IMR-90 (cell line): ENCODE measurements around the gene SARS2. TPM values are rescaled to one million over a fixed set of nuclear protein-coding genes. Genes with fewer than 3 reads are reported as not detected.

Source experiments
- ATAC-seq: fragments of 200-7000 bp; cut with Tn5 transposase; 2 replicates; pipeline ENCODE4 v1.9.1; 2020; ENCODE audit warnings: low read depth, mild to moderate bottlenecking, moderate library complexity
- BruUV-seq: library from RNA; stranded (reverse); fragments of 400-500 nt; replicated peaks from 2 replicates; lab custom pipeline; 2021; lab: Mats Ljungman, UMichigan
- CTCF ChIA-PET: fragments of 300-600 bp; formaldehyde crosslinking; extraction: SDS; loops from one replicate; lab custom pipeline; 2021; ENCODE audit warnings: antibody characterized with exemption; lab: Yijun Ruan, JAX
- POLR2A ChIA-PET: fragments of 300-600 bp; sonication (Branson Sonifier 250); formaldehyde crosslinking; loops from one replicate; lab custom pipeline; 2022; ENCODE audit warnings: antibody characterized with exemption; ENCODE audit not compliant: unreplicated experiment; lab: Charles Lee
- DNase-seq: peaks from one replicate; pipeline ENCODE4 v3.0.0; 2013
- H2AFZ ChIP-seq: replicated peaks from 2 replicates; pipeline ENCODE3; 2013; ENCODE audit warnings: low read length, mild to moderate bottlenecking; ENCODE audit not compliant: poor library complexity
- H2AK5ac ChIP-seq: 2 replicates; pipeline ENCODE4 v1.6.1; 2013; ENCODE audit warnings: low read depth, low read length, inconsistent platforms
- H2AK9ac ChIP-seq: replicated peaks from 2 replicates; pipeline ENCODE3; 2013; ENCODE audit warnings: mild to moderate bottlenecking, low read depth, low read length, moderate library complexity; ENCODE audit not compliant: poor library complexity
- H2BK120ac ChIP-seq: 2 replicates; pipeline ENCODE4 v1.6.1; 2013; ENCODE audit warnings: low read depth, low read length, inconsistent platforms
- H2BK15ac ChIP-seq: 3 replicates; pipeline ENCODE4 v1.6.1; 2013; ENCODE audit warnings: low read depth, low read length, inconsistent platforms
- H2BK20ac ChIP-seq: 2 replicates; pipeline ENCODE4 v1.6.1; 2013; ENCODE audit warnings: low read depth, mild to moderate bottlenecking, inconsistent platforms, low read length, moderate library complexity
- H2BK5ac ChIP-seq: 2 replicates; pipeline ENCODE4 v1.6.1; 2013; ENCODE audit warnings: mild to moderate bottlenecking, low read depth, low read length, inconsistent platforms; ENCODE audit not compliant: poor library complexity, severe bottlenecking
- H3K14ac ChIP-seq: replicated peaks from 2 replicates; pipeline ENCODE4 v1.6.1; 2013; ENCODE audit warnings: low read depth, low read length, inconsistent platforms
- H3K18ac ChIP-seq: 2 replicates; pipeline ENCODE4 v1.6.1; 2013; ENCODE audit warnings: low read depth, low read length, control low read depth
- H3K23ac ChIP-seq: 2 replicates; pipeline ENCODE4 v1.6.1; 2013; ENCODE audit warnings: low read depth, low read length, inconsistent platforms
- H3K27ac ChIP-seq: 2 replicates; pipeline ENCODE4 v1.5.1; 2013; ENCODE audit warnings: mild to moderate bottlenecking, control low read depth, low read length; ENCODE audit not compliant: insufficient read depth
- H3K27me3 ChIP-seq: 2 replicates; pipeline ENCODE4 v1.6.1; 2013; ENCODE audit warnings: low read length; ENCODE audit not compliant: control insufficient read depth, insufficient read depth
- H3K36me3 ChIP-seq: 2 replicates; pipeline ENCODE4 v1.6.1; 2013; ENCODE audit warnings: low read length, mixed read lengths; ENCODE audit not compliant: control insufficient read depth, insufficient read depth
- H3K4ac ChIP-seq: 2 replicates; pipeline ENCODE4 v1.6.1; 2013; ENCODE audit warnings: low read depth, low read length, inconsistent platforms
- H3K4me1 ChIP-seq: 2 replicates; pipeline ENCODE4 v1.6.1; 2013; ENCODE audit warnings: low read length, mixed read lengths; ENCODE audit not compliant: control insufficient read depth, insufficient read depth
- H3K4me2 ChIP-seq: 2 replicates; pipeline ENCODE4 v1.6.1; 2013; ENCODE audit warnings: low read depth, mild to moderate bottlenecking, control low read depth, low read length, moderate library complexity
- H3K4me3 ChIP-seq: 2 replicates; pipeline ENCODE4 v1.5.1; 2013; ENCODE audit warnings: low read depth, mild to moderate bottlenecking, control low read depth, low read length, moderate library complexity; ENCODE audit not compliant: insufficient read depth
- H3K56ac ChIP-seq: 2 replicates; pipeline ENCODE4 v1.6.1; 2013; ENCODE audit warnings: low read length, inconsistent platforms; ENCODE audit not compliant: insufficient read depth; ENCODE audit errors: extremely low read depth
- H3K79me1 ChIP-seq, 2 experiments: 2 replicates each; pipeline ENCODE4 v1.6.1; 2013; ENCODE audit warnings: low read length in 2 of 2, inconsistent platforms in 1 of 2, low read depth in 1 of 2
- H3K9ac ChIP-seq: 2 replicates; pipeline ENCODE4 v1.6.1; 2013; ENCODE audit warnings: low read depth, low read length, control low read depth
- H3K9me1 ChIP-seq: 2 replicates; pipeline ENCODE4 v1.6.1; 2013; ENCODE audit warnings: low read length, inconsistent platforms; ENCODE audit not compliant: insufficient read depth
- H3K9me3 ChIP-seq: 2 replicates; pipeline ENCODE4 v1.6.1; 2013; ENCODE audit warnings: low read length; ENCODE audit not compliant: control insufficient read depth, insufficient read depth
- H4K20me1 ChIP-seq: 2 replicates; pipeline ENCODE4 v1.6.1; 2013; ENCODE audit warnings: low read length, inconsistent platforms; ENCODE audit not compliant: insufficient read depth
- H4K5ac ChIP-seq: 2 replicates; pipeline ENCODE4 v1.6.1; 2013; ENCODE audit warnings: mild to moderate bottlenecking, low read depth, low read length, control low read depth
- H4K8ac ChIP-seq, 2 experiments: 2 replicates each; pipeline ENCODE4 v1.6.1; 2013; ENCODE audit warnings: low read depth in 2 of 2, low read length in 2 of 2, control low read depth in 1 of 2, inconsistent platforms in 1 of 2
- H4K91ac ChIP-seq: 2 replicates; pipeline ENCODE4 v1.6.1; 2013; ENCODE audit warnings: low read depth, low read length, inconsistent platforms; ENCODE audit not compliant: insufficient read depth
- BHLHE40 ChIP-seq: fragments of 150-350 bp; IDR thresholded peaks from 2 replicates; pipeline ENCODE4 v1.6.1; 2016; ENCODE audit warnings: mild to moderate bottlenecking, low read depth, low read length
- CEBPB ChIP-seq: IDR thresholded peaks from 2 replicates; pipeline ENCODE4 v1.6.1; 2012; ENCODE audit warnings: low read depth, low read length, improper control_type of control experiment
- CHD1 ChIP-seq: IDR thresholded peaks from 2 replicates; pipeline ENCODE4 v1.6.1; 2012; ENCODE audit warnings: low read depth, low read length, improper control_type of control experiment
- FOS ChIP-seq: fragments of 150-350 bp; IDR thresholded peaks from 2 replicates; pipeline ENCODE4 v1.6.1; 2016; ENCODE audit warnings: low read depth, low read length
- MAFK ChIP-seq: IDR thresholded peaks from 2 replicates; pipeline ENCODE4 v1.6.1; 2012; ENCODE audit warnings: low read depth, low read length, improper control_type of control experiment
- MAZ ChIP-seq: IDR thresholded peaks from 2 replicates; pipeline ENCODE4 v1.6.1; 2012; ENCODE audit warnings: low read depth, mild to moderate bottlenecking, low read length, improper control_type of control experiment, moderate library complexity, borderline replicate concordance
- MXI1 ChIP-seq: IDR thresholded peaks from 2 replicates; pipeline ENCODE4 v1.6.1; 2012; ENCODE audit warnings: low read depth, mild to moderate bottlenecking, low read length, moderate library complexity, borderline replicate concordance
- NFE2L2 ChIP-seq: fragments of 150-350 bp; IDR thresholded peaks from 2 replicates; pipeline ENCODE4 v1.6.1; 2016; ENCODE audit warnings: low read depth, mild to moderate bottlenecking, low read length
- POLR2A ChIP-seq: IDR thresholded peaks from 2 replicates; pipeline ENCODE4 v1.6.1; 2012; ENCODE audit warnings: mild to moderate bottlenecking, low read depth, low read length
- RAD21 ChIP-seq: IDR thresholded peaks from 2 replicates; pipeline ENCODE4 v1.6.1; 2012; ENCODE audit warnings: low read length, improper control_type of control experiment
- RCOR1 ChIP-seq: IDR thresholded peaks from 2 replicates; pipeline ENCODE4 v1.6.1; 2012; ENCODE audit warnings: mild to moderate bottlenecking, low read length, improper control_type of control experiment; ENCODE audit not compliant: insufficient replicate concordance
- RFX5 ChIP-seq: IDR thresholded peaks from 2 replicates; pipeline ENCODE4 v1.8.0; 2012; ENCODE audit warnings: low read depth, mild to moderate bottlenecking, low read length, moderate library complexity
- WGBS, 2 experiments: methylation state at CpG; one replicate each; pipeline versions ENCODE4 v1.1.5 to v1.1.7; 2013; ENCODE audit warnings: missing lambda C conversion rate in 2 of 2; ENCODE audit not compliant: insufficient read length in 1 of 2; ENCODE audit errors: extremely low coverage in 2 of 2; 5-methylcytosine and 5-hydroxymethylcytosine counted together
- dilution Hi-C: fragments of 300-500 bp; cut with HindIII; formaldehyde crosslinking; loops from one replicate; pipeline ENCODE4 v1.14.3; 2018; ENCODE audit warnings: low sequenced_read_pairs; ENCODE audit not compliant: unreplicated experiment
- in situ Hi-C: fragments of 300-500 bp; cut with MboI; formaldehyde crosslinking; loops from 3 replicates; pipeline ENCODE4 v1.14.3; 2019; ENCODE audit warnings: low sequenced_read_pairs, inconsistent platforms, mixed read lengths
- intact Hi-C: fragments of 100-400 bp; cut with micrococcal nuclease; formaldehyde crosslinking; loops from 2 replicates; pipeline ENCODE4 v1.10.0; 2022
- polyA plus RNA-seq, 3 experiments: library from polyadenylated mRNA; depleted of rRNA; stranded (reverse); fragments of >200 nt; gene quantifications; 2 replicates each; pipeline ENCODE4 v1.2.3, GENCODE V29; 2012; ENCODE audit warnings: low replicate concordance in 1 of 3
- total RNA-seq: library from RNA; depleted of rRNA; stranded (reverse); fragments of >200 nt; gene quantifications from 2 replicates; pipeline ENCODE4 v1.2.3, GENCODE V29; 2012
- TF ChIP-seq, protein P1 (sequence below): fragments of 150-350 bp; IDR thresholded peaks from 2 replicates; pipeline ENCODE4 v1.6.1; 2017; ENCODE audit warnings: mild to moderate bottlenecking, antibody characterized with exemption, low read length, low read depth
- TF ChIP-seq, protein P2 (sequence below): conservative IDR thresholded peaks from 2 replicates; pipeline ENCODE4 v1.5.1; 2012; ENCODE audit warnings: mild to moderate bottlenecking, low read depth, low read length, improper control_type of control experiment
- TF ChIP-seq, protein P3 (sequence below): fragments of 150-350 bp; IDR thresholded peaks from 2 replicates; pipeline ENCODE4 v1.6.1; 2016; ENCODE audit warnings: low read depth, mild to moderate bottlenecking, low read length, moderate library complexity, borderline replicate concordance

The SARS2 gene
- total and polyA plus RNA-seq, 2 of the 4 experiments (the other 2 are of a cell fraction): 10.8 to 33.4 TPM

DNA sequence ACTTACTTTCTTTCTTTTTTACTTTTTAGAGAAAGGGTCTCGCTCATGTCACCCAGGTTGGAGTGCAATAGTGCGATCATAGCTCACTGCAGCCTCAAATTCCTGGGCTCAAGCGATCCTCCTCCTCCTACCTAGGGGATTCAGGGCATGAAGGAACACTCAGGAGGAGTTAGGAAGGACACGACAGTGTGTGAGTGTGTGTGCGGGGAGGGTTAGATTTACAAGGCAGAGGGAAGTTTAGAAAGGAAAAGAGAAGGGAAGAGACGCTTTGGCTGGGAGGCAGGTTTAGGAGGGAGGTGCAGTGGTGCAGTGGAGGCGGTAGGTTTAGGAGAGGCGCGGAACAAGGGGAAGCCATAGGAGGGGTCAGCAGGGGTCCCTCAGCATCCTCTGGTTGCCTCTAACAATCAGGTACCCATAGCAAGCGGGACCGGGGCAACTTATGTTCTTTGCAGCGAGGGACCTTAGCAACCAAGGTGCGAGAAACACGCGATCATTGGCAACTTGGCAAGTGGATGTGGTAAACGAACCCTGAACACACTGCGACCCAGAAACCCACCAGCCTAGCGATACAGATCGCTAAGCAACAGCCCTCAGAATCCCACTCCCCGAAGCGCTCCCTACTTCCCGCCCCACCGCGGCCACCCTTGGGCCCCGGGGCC is 31.6 kb downstream of the SARS2 start:
- POLR2A ChIA-PET: no interaction called here
- DNase-seq (peak; percentile 19), ATAC-seq (no peak)
- H2BK120ac ChIP-seq: no peak overlapping the region
- intact Hi-C loops: loop anchor here (1.0 kb wide), 1 partner anchor 49 kb away; no protein-coding TSS in a partner anchor
- H3K9me3 ChIP-seq: no peaks in the 10 kb centered on the region
- H4K20me1 ChIP-seq: peaks cover 4% of the 10 kb centered on the region; the same call in 1 of the 2 replicates
- H3K4me1 ChIP-seq: peaks cover 3% of the 10 kb centered on the region; the same call in 1 of the 2 replicates
- peak overlapping the region; percentile 64 for H3K4me3 ChIP-seq
- no peak overlapping the region for H2BK15ac ChIP-seq
- peak overlapping the region; percentile 99 for H3K4me2 ChIP-seq
- dilution Hi-C loops: no loop called here
- H3K27ac ChIP-seq: peak overlapping the region; percentile 9; the same call in 1 of the 2 replicates
- H3K14ac ChIP-seq: peak overlapping the region; percentile 81
- peak overlapping the region; percentile 9 for H2BK5ac ChIP-seq
- H3K4ac ChIP-seq: peak overlapping the region; percentile 56
- peak overlapping the region in 1 of 2 experiments; percentile 52; a peak in 2 of 4 replicates for H4K8ac ChIP-seq
- H2AFZ ChIP-seq: peak overlapping the region; percentile 98
- peak overlapping the region; percentile 40 for H3K23ac ChIP-seq
- no peak overlapping the region for H2BK20ac ChIP-seq
- no TSS peak for BruUV-seq
- H4K5ac ChIP-seq: 0 out of 2 replicates have a peak overlapping the region, but pooled peaks have one; percentile 0
- H3K9ac ChIP-seq: peak overlapping the region; percentile 61
- no peaks in the 10 kb centered on the region for H3K36me3 ChIP-seq
- CTCF ChIA-PET: interaction anchor here (0.6 kb wide), 1 partner anchor 208 kb away, joined by 5 read pairs; no protein-coding TSS in a partner anchor
- no peak overlapping the region for H2AK5ac ChIP-seq
- WGBS, 2 experiments: 11% methylated on average over 8 of the region's 25 CpGs; no CpG with 5 or more reads in 1 of the 2 experiments
- no peaks in the 10 kb centered on the region for H3K27me3 ChIP-seq
- H4K91ac ChIP-seq: peak overlapping the region; percentile 23; the same call in 1 of the 2 replicates
- no peak overlapping the region for H3K18ac ChIP-seq
- H3K9me1 ChIP-seq: no peaks in the 10 kb centered on the region; the same call in none of the 2 replicates
- in situ Hi-C loops: no loop called here
- no peak overlapping the region for H3K56ac ChIP-seq
- H2AK9ac ChIP-seq: peak overlapping the region; percentile 94
- peaks cover 20 to 40% of the 10 kb centered on the region in 2 experiments for H3K79me1 ChIP-seq
- no peak for TF ChIP-seq BHLHE40
- no peak for TF ChIP-seq CHD1
- TF ChIP-seq MAFK: no peak
- no peak for TF ChIP-seq RCOR1
- no peak for TF ChIP-seq RAD21
- TF ChIP-seq MXI1: no peak
- TF ChIP-seq MAZ: no peak
- TF ChIP-seq, protein P1, sequence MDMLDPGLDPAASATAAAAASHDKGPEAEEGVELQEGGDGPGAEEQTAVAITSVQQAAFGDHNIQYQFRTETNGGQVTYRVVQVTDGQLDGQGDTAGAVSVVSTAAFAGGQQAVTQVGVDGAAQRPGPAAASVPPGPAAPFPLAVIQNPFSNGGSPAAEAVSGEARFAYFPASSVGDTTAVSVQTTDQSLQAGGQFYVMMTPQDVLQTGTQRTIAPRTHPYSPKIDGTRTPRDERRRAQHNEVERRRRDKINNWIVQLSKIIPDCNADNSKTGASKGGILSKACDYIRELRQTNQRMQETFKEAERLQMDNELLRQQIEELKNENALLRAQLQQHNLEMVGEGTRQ: no peak
- no peak for TF ChIP-seq NFE2L2
- TF ChIP-seq, protein P2, sequence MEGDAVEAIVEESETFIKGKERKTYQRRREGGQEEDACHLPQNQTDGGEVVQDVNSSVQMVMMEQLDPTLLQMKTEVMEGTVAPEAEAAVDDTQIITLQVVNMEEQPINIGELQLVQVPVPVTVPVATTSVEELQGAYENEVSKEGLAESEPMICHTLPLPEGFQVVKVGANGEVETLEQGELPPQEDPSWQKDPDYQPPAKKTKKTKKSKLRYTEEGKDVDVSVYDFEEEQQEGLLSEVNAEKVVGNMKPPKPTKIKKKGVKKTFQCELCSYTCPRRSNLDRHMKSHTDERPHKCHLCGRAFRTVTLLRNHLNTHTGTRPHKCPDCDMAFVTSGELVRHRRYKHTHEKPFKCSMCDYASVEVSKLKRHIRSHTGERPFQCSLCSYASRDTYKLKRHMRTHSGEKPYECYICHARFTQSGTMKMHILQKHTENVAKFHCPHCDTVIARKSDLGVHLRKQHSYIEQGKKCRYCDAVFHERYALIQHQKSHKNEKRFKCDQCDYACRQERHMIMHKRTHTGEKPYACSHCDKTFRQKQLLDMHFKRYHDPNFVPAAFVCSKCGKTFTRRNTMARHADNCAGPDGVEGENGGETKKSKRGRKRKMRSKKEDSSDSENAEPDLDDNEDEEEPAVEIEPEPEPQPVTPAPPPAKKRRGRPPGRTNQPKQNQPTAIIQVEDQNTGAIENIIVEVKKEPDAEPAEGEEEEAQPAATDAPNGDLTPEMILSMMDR: no peak
- TF ChIP-seq RFX5: no peak
- no peak for TF ChIP-seq CEBPB
- TF ChIP-seq, protein P3, sequence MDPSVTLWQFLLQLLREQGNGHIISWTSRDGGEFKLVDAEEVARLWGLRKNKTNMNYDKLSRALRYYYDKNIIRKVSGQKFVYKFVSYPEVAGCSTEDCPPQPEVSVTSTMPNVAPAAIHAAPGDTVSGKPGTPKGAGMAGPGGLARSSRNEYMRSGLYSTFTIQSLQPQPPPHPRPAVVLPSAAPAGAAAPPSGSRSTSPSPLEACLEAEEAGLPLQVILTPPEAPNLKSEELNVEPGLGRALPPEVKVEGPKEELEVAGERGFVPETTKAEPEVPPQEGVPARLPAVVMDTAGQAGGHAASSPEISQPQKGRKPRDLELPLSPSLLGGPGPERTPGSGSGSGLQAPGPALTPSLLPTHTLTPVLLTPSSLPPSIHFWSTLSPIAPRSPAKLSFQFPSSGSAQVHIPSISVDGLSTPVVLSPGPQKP: no peak
- TF ChIP-seq POLR2A: no peak
- no peak for TF ChIP-seq FOS
